Measurements from ENCODE around the gene AZIN2. TPM values are rescaled to one million over a fixed set of nuclear protein-coding genes. Genes with fewer than 3 reads are reported as not detected.

The AZIN2 gene
- total and polyA plus RNA-seq, 2 of the 8 experiments (the other 6 are each of a cell fraction or from before 2014, with no cell fraction given) = 0.22 to 0.91 TPM

- Histone ChIP-seq H3K79me2 (ENCODE audit: control insufficient read depth in 1 of 2, insufficient read depth in 2 of 2, low read length in 2 of 2) (no peaks in the 10 kb centered on the region), H2BK120ac (replicated peaks; ENCODE audit: low read depth, low read length) (no peak overlapping the region), H3K9ac (replicated peaks in 1 of 4; ENCODE audit: extremely low read depth in 1 of 4, low read depth in 3 of 4, low read length in 3 of 4) (no peak overlapping the region), H3K79me1 (ENCODE audit: low read depth, low read length) (no peaks in the 10 kb centered on the region), H3K23me2 (ENCODE audit: low read depth, low read length) (no peaks in the 10 kb centered on the region), H3K27ac (ENCODE audit: low read depth, low read length) (no peak overlapping the region), H2BK5ac (ENCODE audit: low read depth, low read length) (no peak overlapping the region), H4K91ac (replicated peaks; ENCODE audit: insufficient read length, low read length) (no peak overlapping the region), H2BK12ac (ENCODE audit: low read depth, low read length) (no peak overlapping the region), H2BK20ac (ENCODE audit: low read length) (no peak overlapping the region), H4K8ac (ENCODE audit: extremely low read depth, insufficient read depth, low read length) (no peak overlapping the region), H4K5ac (ENCODE audit: insufficient read length, low read depth, low read length) (no peak overlapping the region), H3K4me2 (ENCODE audit: insufficient read depth in 1 of 2, low read depth in 2 of 2, low read length in 2 of 2) (no peak overlapping the region), H2BK15ac (ENCODE audit: low read length) (no peak overlapping the region), H3K9me3 (ENCODE audit: insufficient read depth in 2 of 2, low read depth in 1 of 2, low read length in 1 of 2) (peaks cover 32 to 38% of the 10 kb centered on the region in 2 experiments), H3K23ac (ENCODE audit: insufficient read length) (no peak overlapping the region), H3K36me3 (ENCODE audit: control insufficient read depth in 2 of 4, insufficient read depth in 4 of 4, low read length in 3 of 4) (no peaks in the 10 kb centered on the region; a peak in 1 of 8 replicates), H2AFZ (ENCODE audit: low read length) (no peak overlapping the region), H3K56ac (replicated peaks; ENCODE audit: insufficient read length, low read depth, low read length) (no peak overlapping the region), H3K27me3 (replicated peaks in 1 of 4; ENCODE audit: control insufficient read depth in 3 of 4, extremely low read depth in 1 of 4, insufficient read depth in 3 of 4, low read length in 3 of 4) (no peaks in the 10 kb centered on the region; a peak in 1 of 7 replicates), H3K4me1 (replicated peaks in 1 of 4; ENCODE audit: control insufficient read depth in 3 of 4, insufficient read depth in 4 of 4, low read length in 3 of 4) (no peaks in the 10 kb centered on the region), H2AK5ac (ENCODE audit: low read depth, low read length) (no peak overlapping the region), H3K18ac (ENCODE audit: extremely low read depth, low read length) (no peak overlapping the region), H3K4me3 (ENCODE audit: extremely low read depth in 1 of 4, insufficient read depth in 2 of 4, low read depth in 3 of 4, low read length in 4 of 4) (no peak overlapping the region), H3K4ac (replicated peaks; ENCODE audit: insufficient read length, low read depth, low read length) (no peak overlapping the region), H3K14ac (ENCODE audit: insufficient read length) (no peak overlapping the region), H4K20me1 (replicated peaks in 1 of 2; ENCODE audit: control insufficient read depth in 1 of 2, insufficient read depth in 2 of 2, low read length in 2 of 2) (no peaks in the 10 kb centered on the region)
- 84% methylated on average over 2 of the region's 2 CpGs; no CpG with 5 or more reads in 1 of the 2 experiments for WGBS, 2 experiments (ENCODE audit: extremely low coverage in 1 of 2, insufficient coverage in 1 of 2, insufficient read length in 1 of 2, insufficient replicate concordance in 2 of 2, low coverage in 1 of 2, low lambda C conversion rate in 2 of 2, missing lambda C conversion rate in 1 of 2)
- DNase-seq (ENCODE audit: low read depth in 1 of 2, low spot score in 2 of 2) = no peak
- no peak for FAIRE-seq
- CTCF ChIA-PET (ENCODE audit: partially characterized antibody) = interaction anchor here (0.7 to 1.5 kb wide), 5 partner anchors 13 to 69 kb away, joined by 3 to 5 read pairs (median 4); no protein-coding TSS in a partner anchor
- POLR2A ChIA-PET (ENCODE audit: partially characterized antibody) = no interaction called here
- no peak for TF ChIP-seq RFX5 (IDR thresholded peaks at IDR 0.05; ENCODE audit: borderline replicate concordance, low read depth, low read length)
- no peak for TF ChIP-seq CREB1 (IDR thresholded peaks at IDR 0.05)
- no peak for TF ChIP-seq GTF2F1 (IDR thresholded peaks at IDR 0.05; ENCODE audit: borderline replicate concordance, low read depth, low read length)
- TF ChIP-seq TCF12 (IDR thresholded peaks at IDR 0.05; ENCODE audit: low read depth, low read length) = no peak
- no peak for TF ChIP-seq BRCA1 (IDR thresholded peaks at IDR 0.05; ENCODE audit: low read depth, low read length)
- TF ChIP-seq USF2 (IDR thresholded peaks at IDR 0.05; ENCODE audit: low read length) = no peak
- TF ChIP-seq SIN3A (conservative IDR thresholded peaks at IDR 0.05 in 1 of 2, IDR thresholded peaks at IDR 0.05 in 1 of 2; ENCODE audit: low read depth in 1 of 2, low read length in 2 of 2) = no peak
- TF ChIP-seq RNF2 (IDR thresholded peaks at IDR 0.05; ENCODE audit: borderline replicate concordance, low read depth, low read length, missing control alignments, poor library complexity, severe bottlenecking) = no peak
- no peak for TF ChIP-seq SAP30 (IDR thresholded peaks at IDR 0.05; ENCODE audit: insufficient read depth, insufficient replicate concordance, low read length)
- TF ChIP-seq ATF2 (IDR thresholded peaks at IDR 0.05; ENCODE audit: low read length) = no peak
These were observed 20.3 kb upstream of the AZIN2 start for GRCh38 chr1:33060579-33061083.

Measured in H1 (cell line).